Calu3 (cell line): ENCODE results near the gene ROBO2. TPM values are rescaled to one million over a fixed set of nuclear protein-coding genes. Genes with fewer than 3 reads are reported as not detected.

Source experiments
- BruUV-seq: library from RNA; stranded (reverse); fragments of 400-500 nt; replicated peaks from 2 replicates; lab custom pipeline; 2021; lab: Mats Ljungman, UMichigan
- CTCF ChIA-PET: fragments of 300-600 bp; sonication (Branson Sonifier 250); formaldehyde crosslinking; loops from one replicate; lab custom pipeline; 2022; ENCODE audit warnings: antibody characterized with exemption; lab: Charles Lee
- DNase-seq: peaks from one replicate; pipeline ENCODE4 v3.0.0; 2022
- H3K27ac Mint-ChIP-seq: one replicate; pipeline ENCODE4 v1.8.0; 2022; ENCODE audit warnings: mixed read lengths; ENCODE audit not compliant: unreplicated experiment
- H3K27me3 Mint-ChIP-seq: one replicate; pipeline ENCODE4 v1.8.0; 2022; ENCODE audit warnings: mixed read lengths; ENCODE audit not compliant: unreplicated experiment
- H3K36me3 Mint-ChIP-seq: one replicate; pipeline ENCODE4 v1.8.0; 2022; ENCODE audit warnings: mild to moderate bottlenecking, moderate library complexity, mixed read lengths; ENCODE audit not compliant: insufficient read depth, unreplicated experiment
- H3K4me1 Mint-ChIP-seq: one replicate; pipeline ENCODE4 v1.8.0; 2022; ENCODE audit warnings: mild to moderate bottlenecking, low read depth, mixed read lengths; ENCODE audit not compliant: unreplicated experiment
- H3K4me3 Mint-ChIP-seq: one replicate; pipeline ENCODE4 v1.8.0; 2022; ENCODE audit warnings: mild to moderate bottlenecking, low read depth, moderate library complexity, mixed read lengths; ENCODE audit not compliant: unreplicated experiment
- H3K9me3 Mint-ChIP-seq: one replicate; pipeline ENCODE4 v1.8.0; 2022; ENCODE audit warnings: low read depth, mixed read lengths; ENCODE audit not compliant: unreplicated experiment
- CTCF ChIP-seq: fragments of 200-600 bp; IDR thresholded peaks from one replicate; pipeline ENCODE4 v1.8.0; 2022; ENCODE audit warnings: antibody characterized with exemption; ENCODE audit not compliant: unreplicated experiment
- intact Hi-C: fragments of 100-400 bp; cut with micrococcal nuclease; formaldehyde crosslinking; loops from one replicate; pipeline ENCODE4 v1.10.0; 2022; ENCODE audit not compliant: unreplicated experiment
- total RNA-seq: library from RNA; stranded (reverse); gene quantifications from 2 replicates; pipeline ENCODE4 v1.2.3, GENCODE V29; 2022

The ROBO2 gene
- total RNA-seq, 1 experiment from 2014 or later = not detected

GRCh38 chr3:77325280-77325679 is 285.4 kb downstream of the ROBO2 start:
- H3K4me3 Mint-ChIP-seq = no peak overlapping the region
- CTCF ChIA-PET = no interaction called here
- H3K27ac Mint-ChIP-seq = no peak overlapping the region
- TF ChIP-seq CTCF = no peak
- intact Hi-C loops = no loop called here
- no TSS peak for BruUV-seq
- DNase-seq = no peak
- no peaks in the 10 kb centered on the region for H3K27me3 Mint-ChIP-seq
- peaks cover 23% of the 10 kb centered on the region for H3K4me1 Mint-ChIP-seq
- no peaks in the 10 kb centered on the region for H3K36me3 Mint-ChIP-seq
- H3K9me3 Mint-ChIP-seq = peaks cover 3% of the 10 kb centered on the region

- Mint-ChIP-seq H3K4me1 (peaks cover 21% of the 10 kb centered on the region), H3K36me3 (no peaks in the 10 kb centered on the region), H3K27ac (no peak overlapping the region), H3K4me3 (no peak overlapping the region), H3K9me3 (peaks cover 3% of the 10 kb centered on the region), H3K27me3 (no peaks in the 10 kb centered on the region)
- no TSS peak for BruUV-seq
- CTCF ChIA-PET = no interaction called here
- intact Hi-C loops = no loop called here
- DNase-seq = no peak
- no peak for TF ChIP-seq CTCF
Observed at GRCh38 chr3:77325702-77326101, 285.8 kb downstream of the ROBO2 start.

- BruUV-seq = no TSS peak
- TF ChIP-seq CTCF = no peak
- no peaks in the 10 kb centered on the region for H3K27me3 Mint-ChIP-seq
- no peak for DNase-seq
- H3K9me3 Mint-ChIP-seq = peaks cover 3% of the 10 kb centered on the region
- peaks cover 15% of the 10 kb centered on the region for H3K4me1 Mint-ChIP-seq
- no peak overlapping the region for H3K4me3 Mint-ChIP-seq
- intact Hi-C loops = no loop called here
- CTCF ChIA-PET = no interaction called here
- no peak overlapping the region for H3K27ac Mint-ChIP-seq
- no peaks in the 10 kb centered on the region for H3K36me3 Mint-ChIP-seq
Observed at GRCh38 chr3:77326586-77326985, 286.7 kb downstream of the ROBO2 start.

GRCh38 chr3:77328690-77329089 is 288.8 kb downstream of the ROBO2 start:
- Mint-ChIP-seq H3K27ac (no peak overlapping the region), H3K4me1 (no peaks in the 10 kb centered on the region), H3K36me3 (no peaks in the 10 kb centered on the region), H3K27me3 (no peaks in the 10 kb centered on the region), H3K4me3 (no peak overlapping the region), H3K9me3 (no peaks in the 10 kb centered on the region)
- CTCF ChIA-PET = no interaction called here
- DNase-seq = no peak
- intact Hi-C loops = no loop called here
- no peak for TF ChIP-seq CTCF
- BruUV-seq = no TSS peak

GRCh38 chr3:77329116-77329515 is 289.2 kb downstream of the ROBO2 start:
- no peak for DNase-seq
- CTCF ChIA-PET = no interaction called here
- H3K27ac Mint-ChIP-seq = no peak overlapping the region
- no peaks in the 10 kb centered on the region for H3K4me1 Mint-ChIP-seq
- BruUV-seq = no TSS peak
- H3K36me3 Mint-ChIP-seq = no peaks in the 10 kb centered on the region
- intact Hi-C loops = no loop called here
- H3K27me3 Mint-ChIP-seq = no peaks in the 10 kb centered on the region
- no peak for TF ChIP-seq CTCF
- no peaks in the 10 kb centered on the region for H3K9me3 Mint-ChIP-seq
- no peak overlapping the region for H3K4me3 Mint-ChIP-seq
